Measurements from ENCODE around the gene CACNG4. TPM values are rescaled to one million over a fixed set of nuclear protein-coding genes. Genes with fewer than 3 reads are reported as not detected.

The CACNG4 gene
- total RNA-seq, 3 donors from 2014 or later = 0.07 to 0.47 (median 0.26) TPM

- DNase-seq (no peak), ATAC-seq (no peak)
- no peak for TF ChIP-seq CTCF (IDR thresholded peaks at IDR 0.05)
- Histone ChIP-seq H3K9me3 (no peaks in the 10 kb centered on the region), H3K4me1 (ENCODE audit: low read depth) (no peaks in the 10 kb centered on the region), H3K36me3 (ENCODE audit: low read depth) (no peaks in the 10 kb centered on the region), H3K4me3 (no peak overlapping the region)
- intact Hi-C loops (cut with DNase I, micrococcal nuclease) = no loop called here
Measured at GRCh38 chr17:67063141-67063540, 98.6 kb downstream of the CACNG4 start.

- H3K4me3 ChIP-seq = no peak overlapping the region
- H3K4me1 ChIP-seq (ENCODE audit: low read depth) = no peaks in the 10 kb centered on the region
- no peak for ATAC-seq
- no peaks in the 10 kb centered on the region for H3K36me3 ChIP-seq (ENCODE audit: low read depth)
- intact Hi-C loops (cut with DNase I, micrococcal nuclease) = no loop called here
- no peak for DNase-seq
- TF ChIP-seq CTCF (IDR thresholded peaks at IDR 0.05) = no peak
- no peaks in the 10 kb centered on the region for H3K9me3 ChIP-seq
Measured at GRCh38 chr17:67066717-67067116, 102.2 kb downstream of the CACNG4 start.

GRCh38 chr17:67067571-67068482 lies 103.3 kb downstream of the CACNG4 start:
- TF ChIP-seq CTCF (IDR thresholded peaks at IDR 0.05) = no peak
- no peak overlapping the region for H3K4me3 ChIP-seq
- no peak for ATAC-seq
- H3K36me3 ChIP-seq (ENCODE audit: low read depth) = no peaks in the 10 kb centered on the region
- no peak for DNase-seq
- H3K9me3 ChIP-seq = no peaks in the 10 kb centered on the region
- H3K4me1 ChIP-seq (ENCODE audit: low read depth) = no peaks in the 10 kb centered on the region
- intact Hi-C loops (cut with DNase I, micrococcal nuclease) = no loop called here

- no peaks in the 10 kb centered on the region for H3K36me3 ChIP-seq (ENCODE audit: low read depth)
- intact Hi-C loops (cut with DNase I, micrococcal nuclease) = no loop called here
- DNase-seq (no peak), ATAC-seq (no peak)
- no peaks in the 10 kb centered on the region for H3K9me3 ChIP-seq
- no peaks in the 10 kb centered on the region for H3K4me1 ChIP-seq (ENCODE audit: low read depth)
- no peak overlapping the region for H3K4me3 ChIP-seq
- TF ChIP-seq CTCF (IDR thresholded peaks at IDR 0.05) = no peak
Measured at GRCh38 chr17:67068999-67069398, 104.5 kb downstream of the CACNG4 start.

DNA sequence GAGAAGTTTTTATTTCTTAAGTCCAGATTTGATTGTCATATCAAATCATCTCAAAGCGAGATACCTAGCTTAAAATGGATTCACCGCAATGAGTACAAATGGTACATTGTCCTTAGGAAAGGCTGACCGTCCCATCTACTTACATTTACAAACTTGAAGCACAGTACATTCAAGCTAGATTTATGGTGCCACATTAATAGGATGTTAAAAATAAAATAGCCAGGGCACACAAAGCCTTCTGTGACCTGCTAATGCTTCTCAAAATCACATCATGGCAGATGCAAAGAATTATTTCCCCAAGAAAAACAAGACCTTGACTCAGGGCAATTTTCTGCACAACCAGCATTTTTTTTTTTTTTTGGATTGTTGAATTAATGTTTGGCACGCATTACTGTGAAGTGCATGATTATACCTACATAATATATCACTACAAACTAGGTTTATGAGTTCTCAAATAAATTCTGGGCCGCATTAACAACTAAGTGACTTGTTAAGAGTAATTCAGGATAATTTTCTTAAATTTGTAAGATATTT lies 105.2 kb downstream of the CACNG4 start:
- intact Hi-C loops (cut with DNase I, micrococcal nuclease) = no loop called here
- no peaks in the 10 kb centered on the region for H3K4me1 ChIP-seq (ENCODE audit: low read depth)
- no peaks in the 10 kb centered on the region for H3K36me3 ChIP-seq (ENCODE audit: low read depth)
- no peaks in the 10 kb centered on the region for H3K9me3 ChIP-seq
- ATAC-seq (no peak), DNase-seq (no peak)
- no peak for TF ChIP-seq CTCF (IDR thresholded peaks at IDR 0.05)
- H3K4me3 ChIP-seq = no peak overlapping the region

Measured in mucosa of descending colon (tissue), 3 donors.